Body of pancreas (tissue), 4 donors: ENCODE measurements around the gene DNAH10.

ENCODE experiments used
- CTCF ChIP-seq, 7 experiments: fragments of 450-650 bp in 4 of 7; fragments of 200-600 bp in 3 of 7; sonication (generic) in 3 of 7; IDR thresholded peaks; one replicate each; pipeline ENCODE4 v1.5.1; 2016 to 2019; ENCODE audit warnings: antibody characterized with exemption in 7 of 7
- POLR2A ChIP-seq, 3 donors: fragments of 450-650 bp; IDR thresholded peaks; one replicate each; pipeline ENCODE4 v1.6.1; 2016; ENCODE audit warnings: antibody characterized with exemption in 3 of 3, mild to moderate bottlenecking in 2 of 3

GRCh38 chr12:123982269-123982668, 220.2 kb downstream of the DNAH10 start:
- TF ChIP-seq CTCF (IDR thresholded peaks at IDR 0.05) (no peak), POLR2A (IDR thresholded peaks at IDR 0.05) (no peak)
